Mammary epithelial cell (primary cell): ENCODE results near the gene CSRNP3.

ENCODE experiments used
- EZH2 ChIP-seq: IDR thresholded peaks from 2 replicates; pipeline ENCODE4 v1.6.1; 2012; ENCODE audit warnings: low read length, inconsistent platforms, borderline replicate concordance
- TF ChIP-seq, protein P1 (sequence below), 2 donors: IDR thresholded peaks in 1 of 2; conservative IDR thresholded peaks in 1 of 2; 2 replicates each; pipeline ENCODE4 v1.5.1; 2011 to 2012; ENCODE audit warnings: inconsistent platforms in 2 of 2, low read length in 2 of 2, mild to moderate bottlenecking in 2 of 2, control low read depth in 1 of 2, low read depth in 1 of 2; ENCODE audit not compliant: insufficient read depth in 1 of 2; ENCODE audit errors: extremely low read depth in 1 of 2

DNA sequence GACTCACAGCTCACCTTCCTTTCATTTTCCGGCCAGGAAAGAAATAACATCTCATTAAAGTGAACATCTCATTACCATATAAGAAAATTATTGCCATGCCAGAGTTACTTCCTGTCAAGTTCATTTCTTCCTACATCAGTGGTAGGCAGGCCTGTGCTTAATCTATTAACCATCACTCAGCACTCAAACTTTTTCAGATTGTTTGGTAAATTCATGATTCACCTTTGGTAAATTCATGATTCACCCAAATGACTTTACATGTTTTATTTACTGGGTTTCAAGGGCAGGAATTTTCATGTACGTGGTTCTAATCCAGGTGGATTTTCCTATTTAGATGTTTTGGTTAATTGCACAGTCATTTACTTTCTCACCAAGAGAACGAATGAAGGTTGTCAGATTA is 116.5 kb downstream of the CSRNP3 start:
- TF ChIP-seq, protein P1, sequence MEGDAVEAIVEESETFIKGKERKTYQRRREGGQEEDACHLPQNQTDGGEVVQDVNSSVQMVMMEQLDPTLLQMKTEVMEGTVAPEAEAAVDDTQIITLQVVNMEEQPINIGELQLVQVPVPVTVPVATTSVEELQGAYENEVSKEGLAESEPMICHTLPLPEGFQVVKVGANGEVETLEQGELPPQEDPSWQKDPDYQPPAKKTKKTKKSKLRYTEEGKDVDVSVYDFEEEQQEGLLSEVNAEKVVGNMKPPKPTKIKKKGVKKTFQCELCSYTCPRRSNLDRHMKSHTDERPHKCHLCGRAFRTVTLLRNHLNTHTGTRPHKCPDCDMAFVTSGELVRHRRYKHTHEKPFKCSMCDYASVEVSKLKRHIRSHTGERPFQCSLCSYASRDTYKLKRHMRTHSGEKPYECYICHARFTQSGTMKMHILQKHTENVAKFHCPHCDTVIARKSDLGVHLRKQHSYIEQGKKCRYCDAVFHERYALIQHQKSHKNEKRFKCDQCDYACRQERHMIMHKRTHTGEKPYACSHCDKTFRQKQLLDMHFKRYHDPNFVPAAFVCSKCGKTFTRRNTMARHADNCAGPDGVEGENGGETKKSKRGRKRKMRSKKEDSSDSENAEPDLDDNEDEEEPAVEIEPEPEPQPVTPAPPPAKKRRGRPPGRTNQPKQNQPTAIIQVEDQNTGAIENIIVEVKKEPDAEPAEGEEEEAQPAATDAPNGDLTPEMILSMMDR (conservative IDR thresholded peaks at IDR 0.05 in 1 of 2, IDR thresholded peaks at IDR 0.05 in 1 of 2; ENCODE audit: extremely low read depth in 1 of 2, insufficient read depth in 1 of 2, low read depth in 1 of 2, low read length in 2 of 2): no peak
- no peak for TF ChIP-seq EZH2
